Measurements from ENCODE around the gene FKTN.

FKTN gene

GRCh38 chr9:105647595-105648349, 89.8 kb downstream of the FKTN start:
- Mint-ChIP-seq H3K27me3 (ENCODE audit: low read depth, poor library complexity) (peaks cover 2% of the 10 kb centered on the region), H3K4me1 (peaks cover 21% of the 10 kb centered on the region), H3K9me3 (peaks cover 2% of the 10 kb centered on the region), H3K27ac (no peak overlapping the region), H3K4me3 (no peak overlapping the region), H3K36me3 (ENCODE audit: low read depth) (peaks cover 7% of the 10 kb centered on the region)
- DNase-seq = no peak
- TF ChIP-seq, protein P1, sequence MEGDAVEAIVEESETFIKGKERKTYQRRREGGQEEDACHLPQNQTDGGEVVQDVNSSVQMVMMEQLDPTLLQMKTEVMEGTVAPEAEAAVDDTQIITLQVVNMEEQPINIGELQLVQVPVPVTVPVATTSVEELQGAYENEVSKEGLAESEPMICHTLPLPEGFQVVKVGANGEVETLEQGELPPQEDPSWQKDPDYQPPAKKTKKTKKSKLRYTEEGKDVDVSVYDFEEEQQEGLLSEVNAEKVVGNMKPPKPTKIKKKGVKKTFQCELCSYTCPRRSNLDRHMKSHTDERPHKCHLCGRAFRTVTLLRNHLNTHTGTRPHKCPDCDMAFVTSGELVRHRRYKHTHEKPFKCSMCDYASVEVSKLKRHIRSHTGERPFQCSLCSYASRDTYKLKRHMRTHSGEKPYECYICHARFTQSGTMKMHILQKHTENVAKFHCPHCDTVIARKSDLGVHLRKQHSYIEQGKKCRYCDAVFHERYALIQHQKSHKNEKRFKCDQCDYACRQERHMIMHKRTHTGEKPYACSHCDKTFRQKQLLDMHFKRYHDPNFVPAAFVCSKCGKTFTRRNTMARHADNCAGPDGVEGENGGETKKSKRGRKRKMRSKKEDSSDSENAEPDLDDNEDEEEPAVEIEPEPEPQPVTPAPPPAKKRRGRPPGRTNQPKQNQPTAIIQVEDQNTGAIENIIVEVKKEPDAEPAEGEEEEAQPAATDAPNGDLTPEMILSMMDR (IDR thresholded peaks at IDR 0.05) = no peak

DNA sequence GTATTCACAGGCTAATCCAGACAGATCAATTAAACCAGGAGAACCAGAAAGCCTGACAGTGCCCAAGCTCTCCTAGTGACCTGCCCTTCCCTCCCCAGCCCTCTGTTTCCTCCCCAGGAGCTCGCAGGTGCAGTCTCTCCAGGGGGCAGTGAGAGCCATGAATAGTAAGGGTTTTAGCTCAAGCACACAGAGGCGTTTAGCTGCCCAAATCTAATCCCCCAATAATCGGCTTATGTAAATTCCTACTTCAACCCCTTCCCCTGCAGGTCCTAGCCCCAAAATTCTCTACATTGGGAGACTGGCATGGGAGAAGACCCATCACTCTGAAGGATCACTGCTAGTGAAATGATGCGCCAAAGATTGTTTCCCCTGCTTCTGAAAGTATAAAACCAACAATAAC, 93.9 kb downstream of the FKTN start:
- Mint-ChIP-seq H3K36me3 (ENCODE audit: low read depth) (no peaks in the 10 kb centered on the region), H3K4me1 (peaks cover 19% of the 10 kb centered on the region), H3K27ac (no peak overlapping the region), H3K27me3 (ENCODE audit: low read depth, poor library complexity) (peaks cover 36% of the 10 kb centered on the region), H3K4me3 (no peak overlapping the region), H3K9me3 (no peaks in the 10 kb centered on the region)
- no peak for DNase-seq
- TF ChIP-seq, protein P1 (IDR thresholded peaks at IDR 0.05) = no peak

DNA sequence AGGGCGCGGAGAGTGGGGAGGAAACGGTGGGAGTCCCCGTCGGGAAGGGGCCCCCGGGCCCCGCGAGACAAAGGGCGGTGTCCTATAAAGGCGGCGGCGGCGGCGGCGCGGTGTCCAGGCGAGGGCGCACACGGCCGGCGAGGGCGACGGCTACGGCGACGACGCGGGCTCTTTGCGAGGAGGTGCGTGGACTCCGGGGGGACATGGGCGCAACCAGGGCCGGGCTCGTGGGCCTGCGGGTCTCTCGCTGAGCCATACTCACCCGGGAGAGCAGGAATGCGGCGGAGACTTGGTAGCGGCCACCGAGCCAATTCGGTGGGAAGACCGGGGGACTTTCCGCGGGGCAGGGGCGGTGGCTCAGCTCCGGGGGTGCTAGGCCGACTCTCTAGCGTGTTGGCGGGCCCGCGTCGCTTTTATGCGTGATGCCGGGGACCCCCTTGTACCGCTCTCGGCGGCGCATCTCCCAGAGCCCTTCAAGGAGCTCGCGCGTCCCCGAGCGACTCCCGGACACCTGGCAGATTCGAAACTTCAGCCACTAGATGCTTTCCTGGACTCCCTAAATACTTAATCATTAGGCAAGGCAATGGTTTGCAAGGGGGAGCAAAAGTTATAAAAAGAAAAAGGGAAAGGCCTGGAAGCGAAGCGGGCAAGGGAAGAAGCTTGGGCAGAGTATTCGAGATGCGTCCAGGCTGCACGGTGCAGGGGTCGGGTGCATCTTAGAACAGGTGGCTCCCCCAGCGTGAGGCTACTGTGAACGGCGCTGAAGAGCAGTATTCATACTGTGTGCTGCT, 98.4 kb downstream of the FKTN start:
- H3K27ac Mint-ChIP-seq = no peak overlapping the region
- peaks cover 19% of the 10 kb centered on the region for H3K4me1 Mint-ChIP-seq
- H3K4me3 Mint-ChIP-seq = peak overlapping the region; percentile 85
- TF ChIP-seq, protein P1 (IDR thresholded peaks at IDR 0.05) = no peak
- peak; percentile 75 for DNase-seq
- H3K9me3 Mint-ChIP-seq = no peaks in the 10 kb centered on the region
- peaks cover 65% of the 10 kb centered on the region for H3K27me3 Mint-ChIP-seq (ENCODE audit: low read depth, poor library complexity)
- no peaks in the 10 kb centered on the region for H3K36me3 Mint-ChIP-seq (ENCODE audit: low read depth)

DNA sequence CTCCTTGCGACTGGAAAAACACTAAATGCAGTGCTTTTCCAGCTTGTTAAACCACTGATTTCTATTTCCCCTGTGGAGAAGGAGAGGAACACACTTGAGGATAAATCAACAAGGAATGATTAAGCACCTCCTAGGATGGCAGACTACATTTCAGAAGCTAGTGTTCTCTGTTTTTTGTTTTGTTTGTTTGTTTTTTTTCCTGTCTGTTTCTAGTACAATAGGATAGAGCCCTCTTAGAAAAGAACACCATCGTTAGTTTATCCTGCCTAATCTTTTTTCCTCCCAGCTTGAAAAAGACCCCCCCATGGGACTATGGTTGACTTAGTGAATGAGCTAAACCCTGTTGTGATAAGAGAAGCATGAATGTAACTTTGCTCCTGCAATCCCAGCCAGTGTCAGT, 100.4 kb downstream of the FKTN start:
- no peak overlapping the region for H3K27ac Mint-ChIP-seq

GRCh38 chr9:105661011-105661410, 103.1 kb downstream of the FKTN start:
- Mint-ChIP-seq H3K27me3 (ENCODE audit: low read depth, poor library complexity) (peaks cover 40% of the 10 kb centered on the region), H3K4me1 (peaks cover 19% of the 10 kb centered on the region), H3K36me3 (ENCODE audit: low read depth) (no peaks in the 10 kb centered on the region), H3K9me3 (no peaks in the 10 kb centered on the region), H3K4me3 (no peak overlapping the region), H3K27ac (no peak overlapping the region)
- no peak for DNase-seq
- TF ChIP-seq, protein P1 (IDR thresholded peaks at IDR 0.05) = no peak

More for the DNA sequence above, 100.4 kb downstream of the FKTN start:
- Mint-ChIP-seq H3K9me3 (no peaks in the 10 kb centered on the region), H3K36me3 (ENCODE audit: low read depth) (no peaks in the 10 kb centered on the region), H3K4me1 (peaks cover 19% of the 10 kb centered on the region), H3K27me3 (ENCODE audit: low read depth, poor library complexity) (peaks cover 64% of the 10 kb centered on the region), H3K4me3 (peak overlapping the region; percentile 35)
- no peak for DNase-seq
- TF ChIP-seq, protein P1 (IDR thresholded peaks at IDR 0.05) = no peak

All from nephron progenitor cell (in vitro differentiated cells).